Measurements from ENCODE around the gene CHURC1.

CHURC1 gene

DNA sequence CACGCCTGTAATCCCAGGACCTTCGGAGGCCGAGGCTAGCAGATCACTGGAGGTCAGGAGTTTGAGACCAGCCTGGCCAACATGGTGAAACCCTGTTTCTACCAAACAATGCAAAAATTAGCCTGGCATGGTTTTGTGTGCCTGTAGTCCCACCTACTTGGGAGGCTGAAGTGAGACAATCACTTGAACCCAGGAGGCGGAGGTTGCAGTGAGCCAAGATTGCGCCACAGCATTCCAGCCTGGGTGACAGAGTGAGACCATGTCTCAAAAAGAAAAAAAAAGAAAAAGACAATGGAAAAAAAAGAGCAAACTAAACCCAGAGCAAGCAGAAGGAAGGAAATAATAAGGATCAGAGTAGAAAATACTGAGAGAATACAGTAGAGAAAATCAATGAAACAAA lies 5.4 kb downstream of the CHURC1 start:
- no peak for DNase-seq
- Mint-ChIP-seq H3K36me3 (ENCODE audit: low read depth) (peaks cover 36% of the 10 kb centered on the region), H3K27me3 (ENCODE audit: low read depth, poor library complexity) (no peaks in the 10 kb centered on the region), H3K4me3 (no peak overlapping the region), H3K4me1 (peaks cover 16% of the 10 kb centered on the region), H3K27ac (no peak overlapping the region), H3K9me3 (no peaks in the 10 kb centered on the region)
- TF ChIP-seq, protein P1, sequence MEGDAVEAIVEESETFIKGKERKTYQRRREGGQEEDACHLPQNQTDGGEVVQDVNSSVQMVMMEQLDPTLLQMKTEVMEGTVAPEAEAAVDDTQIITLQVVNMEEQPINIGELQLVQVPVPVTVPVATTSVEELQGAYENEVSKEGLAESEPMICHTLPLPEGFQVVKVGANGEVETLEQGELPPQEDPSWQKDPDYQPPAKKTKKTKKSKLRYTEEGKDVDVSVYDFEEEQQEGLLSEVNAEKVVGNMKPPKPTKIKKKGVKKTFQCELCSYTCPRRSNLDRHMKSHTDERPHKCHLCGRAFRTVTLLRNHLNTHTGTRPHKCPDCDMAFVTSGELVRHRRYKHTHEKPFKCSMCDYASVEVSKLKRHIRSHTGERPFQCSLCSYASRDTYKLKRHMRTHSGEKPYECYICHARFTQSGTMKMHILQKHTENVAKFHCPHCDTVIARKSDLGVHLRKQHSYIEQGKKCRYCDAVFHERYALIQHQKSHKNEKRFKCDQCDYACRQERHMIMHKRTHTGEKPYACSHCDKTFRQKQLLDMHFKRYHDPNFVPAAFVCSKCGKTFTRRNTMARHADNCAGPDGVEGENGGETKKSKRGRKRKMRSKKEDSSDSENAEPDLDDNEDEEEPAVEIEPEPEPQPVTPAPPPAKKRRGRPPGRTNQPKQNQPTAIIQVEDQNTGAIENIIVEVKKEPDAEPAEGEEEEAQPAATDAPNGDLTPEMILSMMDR (IDR thresholded peaks at IDR 0.05): no peak

DNA sequence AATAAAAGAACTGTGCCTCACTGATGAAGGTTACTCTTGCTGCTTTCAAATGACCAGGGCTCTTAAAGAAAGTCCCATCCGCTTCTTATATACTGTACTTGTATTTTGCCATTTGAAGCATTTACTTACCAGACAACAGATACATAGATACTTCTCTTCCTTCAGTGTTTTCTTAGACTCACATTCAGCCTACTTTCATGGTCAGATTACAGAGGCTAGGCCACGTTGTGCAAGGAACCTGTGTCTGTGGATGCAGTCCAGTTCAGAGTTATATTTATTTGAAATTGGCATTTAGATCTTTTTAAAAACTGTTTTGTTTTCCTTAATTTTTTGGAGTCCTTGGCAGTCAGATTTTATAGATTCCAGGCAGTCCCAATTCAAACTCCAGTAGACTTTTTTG lies 6.2 kb downstream of the CHURC1 start:
- no peak overlapping the region for H3K27ac Mint-ChIP-seq
- H3K36me3 Mint-ChIP-seq (ENCODE audit: low read depth): peaks cover 33% of the 10 kb centered on the region
- no peaks in the 10 kb centered on the region for H3K27me3 Mint-ChIP-seq (ENCODE audit: low read depth, poor library complexity)
- H3K9me3 Mint-ChIP-seq: no peaks in the 10 kb centered on the region
- DNase-seq: no peak
- no peak overlapping the region for H3K4me3 Mint-ChIP-seq
- peaks cover 10% of the 10 kb centered on the region for H3K4me1 Mint-ChIP-seq
- TF ChIP-seq, protein P1 (IDR thresholded peaks at IDR 0.05): no peak

- TF ChIP-seq, protein P1 (IDR thresholded peaks at IDR 0.05): no peak
- H3K4me1 Mint-ChIP-seq: no peaks in the 10 kb centered on the region
- no peaks in the 10 kb centered on the region for H3K9me3 Mint-ChIP-seq
- no peak for DNase-seq
- H3K4me3 Mint-ChIP-seq: no peak overlapping the region
- H3K27ac Mint-ChIP-seq: no peak overlapping the region
- no peaks in the 10 kb centered on the region for H3K27me3 Mint-ChIP-seq (ENCODE audit: low read depth, poor library complexity)
- peaks cover 33% of the 10 kb centered on the region for H3K36me3 Mint-ChIP-seq (ENCODE audit: low read depth)
Observed at GRCh38 chr14:64923015-64923414, 8.8 kb downstream of the CHURC1 start.

GRCh38 chr14:64926398-64926995 lies 12.2 kb downstream of the CHURC1 start:
- Mint-ChIP-seq H3K4me3 (no peak overlapping the region), H3K27me3 (ENCODE audit: low read depth, poor library complexity) (no peaks in the 10 kb centered on the region), H3K9me3 (no peaks in the 10 kb centered on the region), H3K4me1 (no peaks in the 10 kb centered on the region), H3K36me3 (ENCODE audit: low read depth) (peaks cover 32% of the 10 kb centered on the region), H3K27ac (no peak overlapping the region)
- no peak for DNase-seq
- TF ChIP-seq, protein P1 (IDR thresholded peaks at IDR 0.05): no peak

GRCh38 chr14:64927031-64927430 lies 12.8 kb downstream of the CHURC1 start:
- Mint-ChIP-seq H3K9me3 (no peaks in the 10 kb centered on the region), H3K27me3 (ENCODE audit: low read depth, poor library complexity) (no peaks in the 10 kb centered on the region), H3K27ac (no peak overlapping the region), H3K36me3 (ENCODE audit: low read depth) (peaks cover 26% of the 10 kb centered on the region), H3K4me1 (no peaks in the 10 kb centered on the region), H3K4me3 (no peak overlapping the region)
- TF ChIP-seq, protein P1 (IDR thresholded peaks at IDR 0.05): no peak
- DNase-seq: no peak

GRCh38 chr14:64928239-64929013 lies 14.2 kb downstream of the CHURC1 start:
- H3K36me3 Mint-ChIP-seq (ENCODE audit: low read depth): peaks cover 40% of the 10 kb centered on the region
- TF ChIP-seq, protein P1 (IDR thresholded peaks at IDR 0.05): no peak
- no peak for DNase-seq
- no peaks in the 10 kb centered on the region for H3K9me3 Mint-ChIP-seq
- H3K27me3 Mint-ChIP-seq (ENCODE audit: low read depth, poor library complexity): no peaks in the 10 kb centered on the region
- no peak overlapping the region for H3K4me3 Mint-ChIP-seq
- no peaks in the 10 kb centered on the region for H3K4me1 Mint-ChIP-seq
- H3K27ac Mint-ChIP-seq: no peak overlapping the region

Data from nephron progenitor cell (in vitro differentiated cells).